ENCODE measurements around the gene CLCNKA.
"Not testable (repeated sequence)": the region's sequence is repeated elsewhere in the genome, so short reads cannot be mapped to it uniquely, and the experiment has no call there.

CLCNKA gene

GRCh38 chr1:15997637-15998280 lies 24.1 kb upstream of the CLCNKA start:
- no peak for DNase-seq

GRCh38 chr1:15998929-15999328 lies 22.9 kb upstream of the CLCNKA start:
- DNase-seq, result no peak

- DNase-seq, result not testable (repeated sequence)
Measured at GRCh38 chr1:16001274-16001673, 20.6 kb upstream of the CLCNKA start.

- no peak for DNase-seq
Measured at GRCh38 chr1:16005597-16005996, 16.2 kb upstream of the CLCNKA start.

GRCh38 chr1:16006010-16006409 lies 15.8 kb upstream of the CLCNKA start:
- no peak for DNase-seq

- DNase-seq, result no peak
Measured at GRCh38 chr1:16006552-16007485, 15.0 kb upstream of the CLCNKA start.

- no peak for DNase-seq
Measured at GRCh38 chr1:16007671-16008341, 14.0 kb upstream of the CLCNKA start.

GRCh38 chr1:16009030-16009460 lies 12.8 kb upstream of the CLCNKA start:
- DNase-seq, result peak; percentile 75

GRCh38 chr1:16009678-16010077 lies 12.2 kb upstream of the CLCNKA start:
- no peak for DNase-seq

GRCh38 chr1:16010837-16011236 lies 11.0 kb upstream of the CLCNKA start:
- no peak for DNase-seq

GRCh38 chr1:16011936-16012589 lies 9.8 kb upstream of the CLCNKA start:
- no peak for DNase-seq

- no peak for DNase-seq
Measured at GRCh38 chr1:16012590-16013219, 9.1 kb upstream of the CLCNKA start.

GRCh38 chr1:16013220-16013907 lies 8.5 kb upstream of the CLCNKA start:
- DNase-seq, result peak; percentile 32

GRCh38 chr1:16013908-16014258 lies 8.0 kb upstream of the CLCNKA start:
- DNase-seq, result no peak

- DNase-seq, result no peak
Measured at GRCh38 chr1:16014509-16015482, 7.0 kb upstream of the CLCNKA start.

GRCh38 chr1:16015491-16015890 lies 6.3 kb upstream of the CLCNKA start:
- no peak for DNase-seq

GRCh38 chr1:16015960-16016901 lies 5.6 kb upstream of the CLCNKA start:
- DNase-seq, result no peak

GRCh38 chr1:16017076-16017460 lies 4.8 kb upstream of the CLCNKA start:
- DNase-seq, result no peak

- DNase-seq, result no peak
Measured at GRCh38 chr1:16017461-16018303, 4.2 kb upstream of the CLCNKA start, which contains the start of gene HSPB7. Gene HSPB7 (minus strand): TSS chr1:16018043. CDS start chr1:16017963, 80 bp downstream.
